ENCODE data around the gene TSHZ2.

Gene TSHZ2

DNA sequence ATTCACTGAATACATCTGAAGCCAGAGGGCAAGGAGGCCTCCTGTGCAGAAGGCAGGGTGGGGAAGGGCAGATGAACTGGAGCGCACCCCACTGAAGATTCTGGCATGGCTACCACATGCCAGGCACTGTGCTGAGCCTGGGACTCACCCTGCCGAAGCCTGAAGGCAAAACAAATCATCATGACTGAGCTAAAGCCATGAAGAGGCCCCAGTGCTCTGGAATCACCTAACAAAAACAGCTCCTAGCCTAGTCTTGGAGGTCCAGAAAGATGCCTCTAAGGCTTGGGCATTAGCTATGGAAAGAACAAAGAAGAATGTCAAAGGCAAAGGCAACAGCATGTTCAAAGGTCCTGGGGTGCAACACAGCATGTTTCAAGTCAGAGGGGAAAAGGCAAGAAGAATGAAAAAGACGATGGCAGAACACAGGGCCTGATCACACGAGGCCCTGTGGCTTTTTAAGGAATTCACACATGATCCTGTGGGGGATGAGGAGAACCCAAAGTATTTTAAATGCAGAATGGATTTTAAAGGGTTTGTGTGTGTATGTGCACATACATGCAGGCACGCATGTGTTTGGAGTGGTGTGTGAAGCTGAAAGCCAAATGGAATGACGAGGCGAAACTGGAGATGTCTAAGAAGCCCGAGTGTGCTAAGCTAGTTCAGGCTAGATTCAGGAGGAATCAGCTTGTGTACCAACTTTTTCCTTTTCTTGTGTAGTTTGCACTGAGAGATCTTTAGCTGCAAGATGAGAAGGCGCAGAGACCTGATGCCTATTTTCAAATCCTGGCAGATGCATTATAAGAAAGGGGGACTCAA is 360.1 kb downstream of the TSHZ2 start:
- peaks cover 34% of the 10 kb centered on the region for H3K4me1 ChIP-seq (ENCODE audit: control insufficient read depth, insufficient read depth, low read length)
- no peak overlapping the region for H3K9ac ChIP-seq (ENCODE audit: low read length)
- peak overlapping the region; percentile 59 for H3K4me3 ChIP-seq (ENCODE audit: low read length)
- no peak for DNase-seq (ENCODE audit: low read depth)
- H3K9me3 ChIP-seq (ENCODE audit: control insufficient read depth, low read length) = no peaks in the 10 kb centered on the region
- H3K27me3 ChIP-seq (replicated peaks; ENCODE audit: control insufficient read depth, insufficient read depth, low read length) = no peaks in the 10 kb centered on the region
- no peaks in the 10 kb centered on the region for H3K36me3 ChIP-seq (ENCODE audit: control insufficient read depth, insufficient read depth, low read length, severe bottlenecking)

- Histone ChIP-seq H3K36me3 (ENCODE audit: control insufficient read depth, insufficient read depth, low read length, severe bottlenecking) (no peaks in the 10 kb centered on the region), H3K4me3 (ENCODE audit: low read length) (no peak overlapping the region), H3K9ac (ENCODE audit: low read length) (no peak overlapping the region), H3K27me3 (replicated peaks; ENCODE audit: control insufficient read depth, insufficient read depth, low read length) (no peaks in the 10 kb centered on the region), H3K4me1 (ENCODE audit: control insufficient read depth, insufficient read depth, low read length) (peaks cover 37% of the 10 kb centered on the region), H3K9me3 (ENCODE audit: control insufficient read depth, low read length) (no peaks in the 10 kb centered on the region)
- no peak for DNase-seq (ENCODE audit: low read depth)
These were observed 362.7 kb downstream of the TSHZ2 start for GRCh38 chr20:53334861-53335260.

DNA sequence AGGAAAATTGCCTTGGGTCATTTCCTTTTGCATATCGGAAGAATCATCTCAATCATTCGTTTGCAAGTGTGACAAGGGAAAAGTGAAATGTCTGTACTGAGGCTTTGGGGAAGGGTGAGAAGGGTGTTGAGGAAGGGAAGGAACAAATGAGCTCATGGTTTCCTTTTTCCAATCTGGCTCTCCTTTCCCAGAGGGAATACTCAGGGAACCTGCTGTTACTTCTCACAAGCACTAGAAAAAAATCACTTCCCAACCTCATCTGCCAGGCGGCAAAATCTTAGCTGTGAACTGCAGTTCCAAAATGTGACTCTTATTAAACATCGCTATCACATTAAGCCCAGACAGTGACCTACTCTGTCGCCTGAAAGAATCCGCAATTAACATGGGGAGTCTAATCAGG is 363.4 kb downstream of the TSHZ2 start:
- Histone ChIP-seq H3K4me1 (ENCODE audit: control insufficient read depth, insufficient read depth, low read length) (peaks cover 31% of the 10 kb centered on the region), H3K27me3 (replicated peaks; ENCODE audit: control insufficient read depth, insufficient read depth, low read length) (no peaks in the 10 kb centered on the region), H3K4me3 (ENCODE audit: low read length) (no peak overlapping the region), H3K9ac (ENCODE audit: low read length) (no peak overlapping the region), H3K9me3 (ENCODE audit: control insufficient read depth, low read length) (no peaks in the 10 kb centered on the region), H3K36me3 (ENCODE audit: control insufficient read depth, insufficient read depth, low read length, severe bottlenecking) (no peaks in the 10 kb centered on the region)
- no peak for DNase-seq (ENCODE audit: low read depth)

DNA sequence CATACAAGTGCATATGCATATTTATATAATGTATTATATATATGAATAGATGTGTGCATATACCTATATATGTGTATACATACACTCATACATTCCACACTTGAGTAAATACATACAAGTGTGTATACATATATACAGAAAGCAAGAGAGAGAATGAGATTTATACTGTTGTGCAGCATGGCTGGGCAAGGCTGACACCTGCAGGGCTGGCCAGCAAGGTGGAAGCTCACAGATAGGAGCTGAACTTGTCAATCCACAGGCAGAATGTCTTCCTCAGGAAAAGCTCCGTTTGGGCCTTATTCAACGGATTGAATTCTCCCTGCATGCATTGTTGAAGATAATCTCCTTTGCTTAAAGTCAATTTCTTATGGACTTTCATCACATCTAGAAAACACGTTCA is 364.7 kb downstream of the TSHZ2 start:
- Histone ChIP-seq H3K36me3 (ENCODE audit: control insufficient read depth, insufficient read depth, low read length, severe bottlenecking) (no peaks in the 10 kb centered on the region), H3K9me3 (ENCODE audit: control insufficient read depth, low read length) (no peaks in the 10 kb centered on the region), H3K4me1 (ENCODE audit: control insufficient read depth, insufficient read depth, low read length) (peaks cover 18% of the 10 kb centered on the region), H3K4me3 (ENCODE audit: low read length) (no peak overlapping the region), H3K27me3 (replicated peaks; ENCODE audit: control insufficient read depth, insufficient read depth, low read length) (no peaks in the 10 kb centered on the region), H3K9ac (ENCODE audit: low read length) (no peak overlapping the region)
- DNase-seq (ENCODE audit: low read depth) = no peak

GRCh38 chr20:53337390-53338101 is 365.4 kb downstream of the TSHZ2 start:
- H3K9ac ChIP-seq (ENCODE audit: low read length) = no peak overlapping the region
- H3K36me3 ChIP-seq (ENCODE audit: control insufficient read depth, insufficient read depth, low read length, severe bottlenecking) = no peaks in the 10 kb centered on the region
- H3K27me3 ChIP-seq (replicated peaks; ENCODE audit: control insufficient read depth, insufficient read depth, low read length) = no peaks in the 10 kb centered on the region
- no peak for DNase-seq (ENCODE audit: low read depth)
- peaks cover 11% of the 10 kb centered on the region for H3K4me1 ChIP-seq (ENCODE audit: control insufficient read depth, insufficient read depth, low read length)
- no peaks in the 10 kb centered on the region for H3K9me3 ChIP-seq (ENCODE audit: control insufficient read depth, low read length)
- no peak overlapping the region for H3K4me3 ChIP-seq (ENCODE audit: low read length)

- no peak overlapping the region for H3K4me3 ChIP-seq (ENCODE audit: low read length)
- no peaks in the 10 kb centered on the region for H3K27me3 ChIP-seq (replicated peaks; ENCODE audit: control insufficient read depth, insufficient read depth, low read length)
- DNase-seq (ENCODE audit: low read depth) = no peak
- H3K36me3 ChIP-seq (ENCODE audit: control insufficient read depth, insufficient read depth, low read length, severe bottlenecking) = no peaks in the 10 kb centered on the region
- H3K9me3 ChIP-seq (ENCODE audit: control insufficient read depth, low read length) = no peaks in the 10 kb centered on the region
- H3K4me1 ChIP-seq (ENCODE audit: control insufficient read depth, insufficient read depth, low read length) = peaks cover 10% of the 10 kb centered on the region
- H3K9ac ChIP-seq (ENCODE audit: low read length) = no peak overlapping the region
These were observed 366.6 kb downstream of the TSHZ2 start for GRCh38 chr20:53338716-53339115.

- Histone ChIP-seq H3K4me1 (ENCODE audit: control insufficient read depth, insufficient read depth, low read length) (peaks cover 6% of the 10 kb centered on the region), H3K36me3 (ENCODE audit: control insufficient read depth, insufficient read depth, low read length, severe bottlenecking) (no peaks in the 10 kb centered on the region), H3K9ac (ENCODE audit: low read length) (no peak overlapping the region), H3K27me3 (replicated peaks; ENCODE audit: control insufficient read depth, insufficient read depth, low read length) (no peaks in the 10 kb centered on the region), H3K9me3 (ENCODE audit: control insufficient read depth, low read length) (no peaks in the 10 kb centered on the region), H3K4me3 (ENCODE audit: low read length) (no peak overlapping the region)
- no peak for DNase-seq (ENCODE audit: low read depth)
These were observed 370.3 kb downstream of the TSHZ2 start for GRCh38 chr20:53342429-53342828.

DNA sequence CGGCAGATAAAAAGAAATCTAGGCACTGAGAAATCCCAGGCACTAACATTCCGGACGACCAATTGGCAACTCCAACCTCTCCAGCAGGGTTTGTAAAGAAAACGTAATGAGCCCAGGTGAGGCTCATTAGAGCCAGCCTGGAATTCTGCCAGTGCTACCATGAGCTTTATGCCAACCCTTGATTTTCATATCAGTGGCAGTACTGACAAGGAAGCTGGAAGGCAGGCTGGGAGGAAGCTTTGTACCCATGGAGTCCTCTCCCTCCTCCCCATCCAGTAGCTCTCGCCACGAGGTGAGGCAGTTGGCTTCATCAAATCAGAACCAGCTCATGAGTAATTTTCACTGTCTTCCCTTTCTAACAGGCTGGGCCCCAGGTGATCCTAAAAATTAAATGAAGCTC is 371.3 kb downstream of the TSHZ2 start:
- Histone ChIP-seq H3K4me1 (ENCODE audit: control insufficient read depth, insufficient read depth, low read length) (no peaks in the 10 kb centered on the region), H3K9ac (ENCODE audit: low read length) (no peak overlapping the region), H3K9me3 (ENCODE audit: control insufficient read depth, low read length) (no peaks in the 10 kb centered on the region), H3K36me3 (ENCODE audit: control insufficient read depth, insufficient read depth, low read length, severe bottlenecking) (no peaks in the 10 kb centered on the region), H3K4me3 (ENCODE audit: low read length) (no peak overlapping the region), H3K27me3 (replicated peaks; ENCODE audit: control insufficient read depth, insufficient read depth, low read length) (no peaks in the 10 kb centered on the region)
- no peak for DNase-seq (ENCODE audit: low read depth)

- Histone ChIP-seq H3K9ac (ENCODE audit: low read length) (no peak overlapping the region), H3K36me3 (ENCODE audit: control insufficient read depth, insufficient read depth, low read length, severe bottlenecking) (no peaks in the 10 kb centered on the region), H3K9me3 (ENCODE audit: control insufficient read depth, low read length) (no peaks in the 10 kb centered on the region), H3K27me3 (replicated peaks; ENCODE audit: control insufficient read depth, insufficient read depth, low read length) (no peaks in the 10 kb centered on the region), H3K4me1 (ENCODE audit: control insufficient read depth, insufficient read depth, low read length) (no peaks in the 10 kb centered on the region), H3K4me3 (ENCODE audit: low read length) (no peak overlapping the region)
- DNase-seq (ENCODE audit: low read depth) = no peak
These were observed 372.7 kb downstream of the TSHZ2 start for GRCh38 chr20:53344891-53345290.

DNA sequence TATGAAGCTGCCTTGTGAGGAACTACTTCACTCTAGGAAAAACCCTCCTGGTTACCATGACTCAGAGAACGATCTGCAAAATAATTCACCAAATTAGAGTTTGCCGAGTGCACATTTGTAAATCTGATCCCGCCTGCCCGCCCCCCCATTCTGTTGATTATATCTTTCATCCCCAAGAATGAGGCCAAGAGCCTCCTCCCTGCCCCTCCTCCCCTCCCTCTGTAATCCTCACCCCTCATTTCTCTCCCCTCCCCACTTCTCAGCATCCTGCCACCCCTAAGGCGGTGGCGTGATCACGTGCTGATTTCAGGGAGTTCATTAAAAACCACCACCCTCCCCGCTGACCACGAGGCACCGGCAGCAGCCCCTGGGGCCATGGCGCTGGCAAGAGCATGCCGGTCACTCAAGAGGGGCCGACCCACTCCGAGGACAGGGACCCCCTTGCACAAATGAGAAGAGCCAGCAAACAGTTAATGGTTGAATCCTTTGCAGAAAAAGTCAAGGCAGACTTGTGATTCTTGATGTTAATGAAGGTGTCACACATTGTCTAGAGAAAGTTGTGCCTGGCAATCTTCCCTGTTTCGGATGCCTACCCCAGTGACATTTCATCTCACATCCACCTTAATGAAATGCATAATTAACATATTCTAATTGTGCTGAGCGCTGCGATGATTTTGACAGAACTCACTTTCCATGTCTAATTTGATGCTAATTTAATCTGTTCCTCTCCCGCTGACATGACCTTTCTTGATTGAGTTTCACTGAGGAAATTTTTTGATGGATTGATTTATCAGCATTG is 373.6 kb downstream of the TSHZ2 start:
- no peaks in the 10 kb centered on the region for H3K36me3 ChIP-seq (ENCODE audit: control insufficient read depth, insufficient read depth, low read length, severe bottlenecking)
- no peak for DNase-seq (ENCODE audit: low read depth)

DNA sequence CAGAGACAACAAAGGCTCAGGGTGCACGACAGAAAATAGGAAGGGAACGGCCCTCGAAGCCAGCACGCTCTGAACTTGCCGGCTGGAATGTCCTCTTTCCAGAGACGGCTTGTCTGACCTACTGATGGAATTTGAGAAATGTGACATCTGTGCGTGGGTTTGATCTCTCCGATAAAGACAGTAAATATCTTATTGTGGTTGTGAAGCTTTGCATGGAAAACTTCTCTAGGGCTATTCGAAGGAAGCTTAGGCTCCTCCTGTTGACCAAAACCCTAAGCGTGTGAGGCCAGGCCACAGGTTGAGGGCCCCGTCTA is 374.1 kb downstream of the TSHZ2 start:
- peaks cover 5% of the 10 kb centered on the region for H3K9me3 ChIP-seq (ENCODE audit: control insufficient read depth, low read length)
- no peak for DNase-seq (ENCODE audit: low read depth)
- H3K4me1 ChIP-seq (ENCODE audit: control insufficient read depth, insufficient read depth, low read length) = no peaks in the 10 kb centered on the region
- H3K9ac ChIP-seq (ENCODE audit: low read length) = no peak overlapping the region
- no peak overlapping the region for H3K4me3 ChIP-seq (ENCODE audit: low read length)
- H3K36me3 ChIP-seq (ENCODE audit: control insufficient read depth, insufficient read depth, low read length, severe bottlenecking) = no peaks in the 10 kb centered on the region
- H3K27me3 ChIP-seq (replicated peaks; ENCODE audit: control insufficient read depth, insufficient read depth, low read length) = no peaks in the 10 kb centered on the region

More for the DNA sequence above, 373.6 kb downstream of the TSHZ2 start:
- H3K4me3 ChIP-seq (ENCODE audit: low read length) = no peak overlapping the region
- H3K4me1 ChIP-seq (ENCODE audit: control insufficient read depth, insufficient read depth, low read length) = no peaks in the 10 kb centered on the region
- H3K9ac ChIP-seq (ENCODE audit: low read length) = no peak overlapping the region
- H3K27me3 ChIP-seq (replicated peaks; ENCODE audit: control insufficient read depth, insufficient read depth, low read length) = no peaks in the 10 kb centered on the region
- H3K9me3 ChIP-seq (ENCODE audit: control insufficient read depth, low read length) = peaks cover 5% of the 10 kb centered on the region
